Esophagus squamous epithelium (tissue), 5 donors: ENCODE data around the gene FURIN. TPM values are rescaled to one million over a fixed set of nuclear protein-coding genes. Genes with fewer than 3 reads are reported as not detected.

Source experiments
- DNase-seq: peaks from one replicate; lab custom pipeline; 2025; lab: John Stamatoyannopoulos, UW
- H3K27ac ChIP-seq, 4 donors: fragments of 200-600 bp; sonication (generic); one replicate each; pipeline ENCODE4 v1.5.1; 2016 to 2019; ENCODE audit warnings: mild to moderate bottlenecking in 1 of 4
- H3K27me3 ChIP-seq, 4 donors: fragments of 200-600 bp; sonication (generic); 1 replicate in 3 of 4; 2 replicates in 1 of 4; pipeline versions ENCODE4 v1.5.1 to v1.6.0; 2017 to 2021; ENCODE audit warnings: antibody characterized with exemption in 1 of 4
- H3K36me3 ChIP-seq, 3 donors: fragments of 200-600 bp; sonication (generic); one replicate each; pipeline ENCODE4 v1.5.1; 2016 to 2019
- H3K4me1 ChIP-seq, 3 donors: fragments of 200-600 bp; sonication (generic); one replicate each; pipeline ENCODE4 v1.5.1; 2017 to 2019
- H3K4me3 ChIP-seq, 4 donors: fragments of 200-600 bp; sonication (generic); 1 replicate in 3 of 4; 2 replicates in 1 of 4; pipeline ENCODE4 v1.5.1; 2016 to 2019; ENCODE audit warnings: mild to moderate bottlenecking in 2 of 4, moderate library complexity in 1 of 4
- H3K9me3 ChIP-seq, 3 donors: fragments of 200-600 bp; sonication (generic); one replicate each; pipeline ENCODE4 v1.5.1; 2016 to 2019
- CTCF ChIP-seq, 6 experiments: fragments of 450-650 bp in 4 of 6; fragments of 200-600 bp in 2 of 6; sonication (generic) in 2 of 6; IDR thresholded peaks; one replicate each; pipeline ENCODE4 v1.5.1; 2016 to 2019; ENCODE audit warnings: antibody characterized with exemption in 6 of 6, mild to moderate bottlenecking in 4 of 6, moderate library complexity in 4 of 6
- POLR2A ChIP-seq, 4 donors: fragments of 450-650 bp; IDR thresholded peaks; one replicate each; pipeline ENCODE4 v1.6.1; 2017; ENCODE audit warnings: antibody characterized with exemption in 4 of 4, mild to moderate bottlenecking in 4 of 4, moderate library complexity in 3 of 4
- WGBS, 2 donors: methylation state at CpG; one replicate each; pipeline ENCODE4 v1.1.5; 2018; 5-methylcytosine and 5-hydroxymethylcytosine counted together
- intact Hi-C: fragments of 100-400 bp; cut with DNase I; formaldehyde crosslinking; loops from one replicate; pipeline ENCODE4 v1.15.0; 2022
- total RNA-seq, 4 donors: library from RNA; depleted of rRNA; stranded (reverse); fragments of >200 nt; gene quantifications; one replicate each; pipeline ENCODE4 v1.1.0, GENCODE V29; 2016
- donor health status: DM: yes; HTN: yes; CAD: no.

Gene FURIN
- total RNA-seq, 4 donors from 2014 or later, result 27.7 to 43.3 (median 38.5) TPM

GRCh38 chr15:90904746-90905145 is 36.4 kb downstream of the FURIN start:
- 82 to 89% methylated on average over 3 to 8 of the region's 9 CpGs for WGBS, 2 donors
- Histone ChIP-seq H3K4me1 (peaks cover 14 to 34% (median 14%) of the 10 kb centered on the region in 3 donors), H3K36me3 (peaks cover 11 to 50% (median 27%) of the 10 kb centered on the region in 3 donors), H3K4me3 (no peak overlapping the region), H3K27ac (no peak overlapping the region), H3K9me3 (no peaks in the 10 kb centered on the region), H3K27me3 (no peaks in the 10 kb centered on the region)
- DNase-seq, result no peak
- TF ChIP-seq POLR2A (IDR thresholded peaks at IDR 0.05) (no peak), CTCF (IDR thresholded peaks at IDR 0.05) (no peak)
- intact Hi-C loops, result no loop called here

GRCh38 chr15:90905306-90906180 is 37.2 kb downstream of the FURIN start:
- intact Hi-C loops, result no loop called here
- no peak overlapping the region for H3K4me3 ChIP-seq
- peaks cover 13 to 58% (median 35%) of the 10 kb centered on the region in 3 donors for H3K36me3 ChIP-seq
- H3K9me3 ChIP-seq, result no peaks in the 10 kb centered on the region
- peaks cover 14 to 34% (median 14%) of the 10 kb centered on the region in 3 donors for H3K4me1 ChIP-seq
- no peak for TF ChIP-seq POLR2A (IDR thresholded peaks at IDR 0.05)
- no peak for TF ChIP-seq CTCF (IDR thresholded peaks at IDR 0.05)
- DNase-seq, result no peak
- H3K27ac ChIP-seq, result no peak overlapping the region
- no peaks in the 10 kb centered on the region for H3K27me3 ChIP-seq
- WGBS, 2 donors, result 95% methylated on average over 9 to 12 of the region's 28 CpGs

- DNase-seq, result no peak
- H3K9me3 ChIP-seq, result no peaks in the 10 kb centered on the region
- peaks cover 21 to 66% (median 41%) of the 10 kb centered on the region in 3 donors for H3K36me3 ChIP-seq
- WGBS, 2 donors, result 92 to 96% methylated on average over 4 to 7 of the region's 11 CpGs
- H3K4me3 ChIP-seq, result no peak overlapping the region
- H3K27me3 ChIP-seq, result no peaks in the 10 kb centered on the region
- no peak overlapping the region for H3K27ac ChIP-seq
- intact Hi-C loops, result no loop called here
- H3K4me1 ChIP-seq, result peaks cover 14 to 31% (median 14%) of the 10 kb centered on the region in 3 donors
- TF ChIP-seq POLR2A (IDR thresholded peaks at IDR 0.05), result no peak
- no peak for TF ChIP-seq CTCF (IDR thresholded peaks at IDR 0.05)
Measured at GRCh38 chr15:90906181-90906849, 37.9 kb downstream of the FURIN start.

- H3K36me3 ChIP-seq, result peaks cover 27 to 74% (median 48%) of the 10 kb centered on the region in 3 donors
- TF ChIP-seq CTCF (IDR thresholded peaks at IDR 0.05) (no peak), POLR2A (IDR thresholded peaks at IDR 0.05) (no peak)
- H3K4me1 ChIP-seq, result peaks cover 9 to 23% (median 10%) of the 10 kb centered on the region in 3 donors
- peak overlapping the region in 1 of 4 donors; percentile 16 for H3K27ac ChIP-seq
- WGBS, 2 donors, result 82 to 95% methylated on average over 11 to 13 of the region's 15 CpGs
- DNase-seq, result no peak
- no peak overlapping the region for H3K4me3 ChIP-seq
- no peaks in the 10 kb centered on the region for H3K9me3 ChIP-seq
- intact Hi-C loops, result no loop called here
- H3K27me3 ChIP-seq, result no peaks in the 10 kb centered on the region
Measured at GRCh38 chr15:90907051-90907660, 38.8 kb downstream of the FURIN start.
